Right lobe of liver (tissue), 4 donors: ENCODE data around the gene TMEM138.

Experiments used
- POLR2A ChIP-seq: fragments of 450-650 bp; IDR thresholded peaks from one replicate; pipeline ENCODE4 v1.6.1; 2017; ENCODE audit warnings: antibody characterized with exemption, mild to moderate bottlenecking
- TF ChIP-seq, protein P1 (sequence below), 4 donors: fragments of 200-600 bp in 3 of 4; fragments of 450-650 bp in 1 of 4; IDR thresholded peaks; one replicate each; pipeline versions ENCODE4 v1.5.1 to v1.8.0; 2016 to 2022; ENCODE audit warnings: antibody characterized with exemption in 4 of 4, mild to moderate bottlenecking in 2 of 4
- donor health status: DM: no; HTN: no; CAD: no.
- donor health status: DM: no; HTN: no; CAD: no.
- donor health status: DM: no; HTN: yes; CAD: no.

DNA sequence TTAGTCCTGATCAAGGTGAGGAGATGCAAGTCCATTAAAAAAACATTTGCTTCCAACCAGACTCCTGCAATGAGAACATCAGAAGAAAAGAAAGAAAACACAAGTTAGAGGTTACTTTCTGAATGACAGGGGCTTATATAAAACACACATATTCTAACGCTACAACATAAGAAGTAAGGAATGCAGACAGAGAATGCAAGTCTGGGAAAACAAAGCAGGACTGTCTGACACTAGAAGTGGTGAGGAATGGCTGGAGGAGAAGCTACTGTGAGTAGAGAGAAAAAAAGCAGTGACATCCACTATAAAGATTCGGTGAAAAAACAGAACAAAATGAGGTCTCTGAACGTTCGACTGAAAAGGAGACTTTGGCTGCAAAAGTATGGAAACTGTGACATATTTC, 42.5 kb downstream of the TMEM138 start:
- TF ChIP-seq, protein P1, sequence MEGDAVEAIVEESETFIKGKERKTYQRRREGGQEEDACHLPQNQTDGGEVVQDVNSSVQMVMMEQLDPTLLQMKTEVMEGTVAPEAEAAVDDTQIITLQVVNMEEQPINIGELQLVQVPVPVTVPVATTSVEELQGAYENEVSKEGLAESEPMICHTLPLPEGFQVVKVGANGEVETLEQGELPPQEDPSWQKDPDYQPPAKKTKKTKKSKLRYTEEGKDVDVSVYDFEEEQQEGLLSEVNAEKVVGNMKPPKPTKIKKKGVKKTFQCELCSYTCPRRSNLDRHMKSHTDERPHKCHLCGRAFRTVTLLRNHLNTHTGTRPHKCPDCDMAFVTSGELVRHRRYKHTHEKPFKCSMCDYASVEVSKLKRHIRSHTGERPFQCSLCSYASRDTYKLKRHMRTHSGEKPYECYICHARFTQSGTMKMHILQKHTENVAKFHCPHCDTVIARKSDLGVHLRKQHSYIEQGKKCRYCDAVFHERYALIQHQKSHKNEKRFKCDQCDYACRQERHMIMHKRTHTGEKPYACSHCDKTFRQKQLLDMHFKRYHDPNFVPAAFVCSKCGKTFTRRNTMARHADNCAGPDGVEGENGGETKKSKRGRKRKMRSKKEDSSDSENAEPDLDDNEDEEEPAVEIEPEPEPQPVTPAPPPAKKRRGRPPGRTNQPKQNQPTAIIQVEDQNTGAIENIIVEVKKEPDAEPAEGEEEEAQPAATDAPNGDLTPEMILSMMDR (IDR thresholded peaks at IDR 0.05), result no peak
- no peak for TF ChIP-seq POLR2A
